Measurements from ENCODE around the gene HK1.

HK1 gene

DNA sequence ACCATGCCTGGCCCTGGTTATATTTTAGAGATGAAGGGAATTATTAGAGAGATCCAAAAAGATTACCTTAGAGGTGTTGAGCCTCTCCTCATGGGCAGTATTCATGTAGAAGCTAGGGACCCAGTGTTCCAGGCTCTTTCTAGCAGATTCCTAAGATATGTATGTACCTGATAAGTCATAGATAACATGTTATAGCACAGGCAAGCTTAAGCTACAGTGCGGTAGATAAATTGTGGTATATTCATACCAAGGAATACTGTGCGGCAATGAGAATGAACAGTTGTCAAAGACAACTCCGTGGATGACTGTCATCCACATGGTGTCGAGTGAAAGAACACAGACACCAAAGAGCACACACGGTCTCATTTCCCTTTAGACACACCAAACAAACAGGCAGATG is 85.4 kb downstream of the HK1 start:
- Histone ChIP-seq H3K36me3 (ENCODE audit: insufficient read depth, low read length) (peaks cover 76% of the 10 kb centered on the region), H3K79me2 (ENCODE audit: insufficient read depth, low read length) (no peaks in the 10 kb centered on the region)

DNA sequence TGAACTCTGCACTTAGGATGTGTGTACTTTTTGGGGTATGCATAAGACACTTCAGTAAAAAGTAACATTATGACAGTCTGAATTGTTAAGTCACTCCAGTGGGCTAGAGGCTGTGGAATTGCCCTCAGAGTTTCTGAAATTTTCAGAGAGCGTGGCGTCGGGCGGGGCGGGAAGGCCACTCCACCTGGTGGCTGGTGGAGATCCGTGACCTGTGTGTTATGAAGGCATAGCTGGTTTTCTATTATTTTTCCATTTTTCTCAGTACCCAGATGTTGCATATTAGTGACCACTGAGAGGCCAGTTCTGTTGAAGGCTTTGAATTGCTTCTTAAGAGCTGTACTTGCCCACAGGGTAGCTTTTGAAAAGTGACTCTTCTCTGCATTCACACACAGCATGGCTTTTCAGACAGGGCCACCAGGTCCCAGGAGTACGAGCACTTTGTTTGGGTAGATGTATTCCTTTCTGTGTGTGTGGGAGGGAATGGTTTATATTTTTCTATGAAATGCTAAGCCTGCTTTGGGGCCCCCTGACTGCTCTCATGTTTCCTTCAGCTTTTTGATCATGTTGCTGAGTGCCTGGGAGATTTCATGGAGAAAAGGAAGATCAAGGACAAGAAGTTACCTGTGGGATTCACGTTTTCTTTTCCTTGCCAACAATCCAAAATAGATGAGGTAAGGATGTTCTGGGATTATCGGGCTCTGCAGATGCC is 86.1 kb downstream of the HK1 start:
- H3K27ac ChIP-seq (ENCODE audit: low read length) = no peak overlapping the region
- H3K9me3 ChIP-seq (ENCODE audit: insufficient read depth, low read length, severe bottlenecking) = no peaks in the 10 kb centered on the region
- H2AFZ ChIP-seq (ENCODE audit: low read depth, low read length) = no peak overlapping the region
- H3K27me3 ChIP-seq (ENCODE audit: insufficient read depth, low read length, poor library complexity) = no peaks in the 10 kb centered on the region
- DNase-seq (no peak), ATAC-seq (ENCODE audit: insufficient read depth, low read depth) (no peak)
- no peak for TF ChIP-seq EZH2 (IDR thresholded peaks at IDR 0.05; ENCODE audit: borderline replicate concordance, low read depth, low read length, severe bottlenecking)
- TF ChIP-seq, protein P1, sequence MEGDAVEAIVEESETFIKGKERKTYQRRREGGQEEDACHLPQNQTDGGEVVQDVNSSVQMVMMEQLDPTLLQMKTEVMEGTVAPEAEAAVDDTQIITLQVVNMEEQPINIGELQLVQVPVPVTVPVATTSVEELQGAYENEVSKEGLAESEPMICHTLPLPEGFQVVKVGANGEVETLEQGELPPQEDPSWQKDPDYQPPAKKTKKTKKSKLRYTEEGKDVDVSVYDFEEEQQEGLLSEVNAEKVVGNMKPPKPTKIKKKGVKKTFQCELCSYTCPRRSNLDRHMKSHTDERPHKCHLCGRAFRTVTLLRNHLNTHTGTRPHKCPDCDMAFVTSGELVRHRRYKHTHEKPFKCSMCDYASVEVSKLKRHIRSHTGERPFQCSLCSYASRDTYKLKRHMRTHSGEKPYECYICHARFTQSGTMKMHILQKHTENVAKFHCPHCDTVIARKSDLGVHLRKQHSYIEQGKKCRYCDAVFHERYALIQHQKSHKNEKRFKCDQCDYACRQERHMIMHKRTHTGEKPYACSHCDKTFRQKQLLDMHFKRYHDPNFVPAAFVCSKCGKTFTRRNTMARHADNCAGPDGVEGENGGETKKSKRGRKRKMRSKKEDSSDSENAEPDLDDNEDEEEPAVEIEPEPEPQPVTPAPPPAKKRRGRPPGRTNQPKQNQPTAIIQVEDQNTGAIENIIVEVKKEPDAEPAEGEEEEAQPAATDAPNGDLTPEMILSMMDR (IDR thresholded peaks at IDR 0.05; ENCODE audit: borderline replicate concordance, extremely low read depth, low read length, poor library complexity, severe bottlenecking) = no peak
- H3K79me2 ChIP-seq (ENCODE audit: insufficient read depth, low read length) = no peaks in the 10 kb centered on the region
- no peak overlapping the region for H3K4me3 ChIP-seq (ENCODE audit: low read depth in 1 of 2, low read length in 2 of 2)
- H3K4me1 ChIP-seq (ENCODE audit: insufficient read depth, low read length) = no peaks in the 10 kb centered on the region
- H4K20me1 ChIP-seq (ENCODE audit: insufficient read depth, low read length) = peaks cover 31% of the 10 kb centered on the region
- H3K36me3 ChIP-seq (ENCODE audit: insufficient read depth, low read length) = peaks cover 83% of the 10 kb centered on the region
- H3K4me2 ChIP-seq (ENCODE audit: insufficient read depth, low read length) = no peak overlapping the region
- no peak overlapping the region for H3K9ac ChIP-seq (ENCODE audit: low read depth, low read length)

More for the DNA sequence above, 85.4 kb downstream of the HK1 start:
- Histone ChIP-seq H3K4me3 (ENCODE audit: low read depth in 1 of 2, low read length in 2 of 2) (no peak overlapping the region), H3K9ac (ENCODE audit: low read depth, low read length) (no peak overlapping the region), H3K9me3 (ENCODE audit: insufficient read depth, low read length, severe bottlenecking) (no peaks in the 10 kb centered on the region), H3K4me2 (ENCODE audit: insufficient read depth, low read length) (no peak overlapping the region), H4K20me1 (ENCODE audit: insufficient read depth, low read length) (peaks cover 26% of the 10 kb centered on the region), H3K4me1 (ENCODE audit: insufficient read depth, low read length) (no peaks in the 10 kb centered on the region), H3K27ac (ENCODE audit: low read length) (no peak overlapping the region), H2AFZ (ENCODE audit: low read depth, low read length) (no peak overlapping the region), H3K27me3 (ENCODE audit: insufficient read depth, low read length, poor library complexity) (no peaks in the 10 kb centered on the region)
- DNase-seq = no peak
- TF ChIP-seq EZH2 (IDR thresholded peaks at IDR 0.05; ENCODE audit: borderline replicate concordance, low read depth, low read length, severe bottlenecking) = no peak
- TF ChIP-seq, protein P1 (IDR thresholded peaks at IDR 0.05; ENCODE audit: borderline replicate concordance, extremely low read depth, low read length, poor library complexity, severe bottlenecking) = no peak
- no peak for ATAC-seq (ENCODE audit: insufficient read depth, low read depth)

GRCh38 chr10:69366738-69367137 is 88.4 kb downstream of the HK1 start:
- H3K4me3 ChIP-seq (ENCODE audit: low read depth in 1 of 2, low read length in 2 of 2) = no peak overlapping the region
- DNase-seq (no peak), ATAC-seq (ENCODE audit: insufficient read depth, low read depth) (no peak)
- no peak overlapping the region for H3K4me2 ChIP-seq (ENCODE audit: insufficient read depth, low read length)
- H2AFZ ChIP-seq (ENCODE audit: low read depth, low read length) = no peak overlapping the region
- H3K4me1 ChIP-seq (ENCODE audit: insufficient read depth, low read length) = no peaks in the 10 kb centered on the region
- no peaks in the 10 kb centered on the region for H3K79me2 ChIP-seq (ENCODE audit: insufficient read depth, low read length)
- TF ChIP-seq, protein P1 (IDR thresholded peaks at IDR 0.05; ENCODE audit: borderline replicate concordance, extremely low read depth, low read length, poor library complexity, severe bottlenecking) = no peak
- TF ChIP-seq EZH2 (IDR thresholded peaks at IDR 0.05; ENCODE audit: borderline replicate concordance, low read depth, low read length, severe bottlenecking) = no peak
- H3K27ac ChIP-seq (ENCODE audit: low read length) = no peak overlapping the region
- H3K36me3 ChIP-seq (ENCODE audit: insufficient read depth, low read length) = peaks cover 85% of the 10 kb centered on the region
- peaks cover 14% of the 10 kb centered on the region for H4K20me1 ChIP-seq (ENCODE audit: insufficient read depth, low read length)
- no peak overlapping the region for H3K9ac ChIP-seq (ENCODE audit: low read depth, low read length)
- no peaks in the 10 kb centered on the region for H3K27me3 ChIP-seq (ENCODE audit: insufficient read depth, low read length, poor library complexity)
- H3K9me3 ChIP-seq (ENCODE audit: insufficient read depth, low read length, severe bottlenecking) = no peaks in the 10 kb centered on the region
